Thyroid gland (tissue), 4 donors: ENCODE data around the gene CCT7.

Source experiments
- CTCF ChIP-seq, 6 experiments: fragments of 200-600 bp in 3 of 6; fragments of 450-650 bp in 3 of 6; sonication (generic) in 3 of 6; IDR thresholded peaks; one replicate each; pipeline ENCODE4 v1.5.1; 2016 to 2019; ENCODE audit warnings: antibody characterized with exemption in 6 of 6, mild to moderate bottlenecking in 2 of 6, inconsistent platforms in 1 of 6, moderate library complexity in 1 of 6
- POLR2A ChIP-seq, 2 donors: fragments of 450-650 bp; IDR thresholded peaks; one replicate each; pipeline ENCODE4 v1.6.1; 2017; ENCODE audit warnings: antibody characterized with exemption in 2 of 2, mild to moderate bottlenecking in 2 of 2, moderate library complexity in 1 of 2

- no peak for TF ChIP-seq POLR2A (IDR thresholded peaks at IDR 0.05)
- TF ChIP-seq CTCF (IDR thresholded peaks at IDR 0.05) = no peak
Measured at GRCh38 chr2:73197579-73197978, 36.5 kb upstream of the CCT7 start.
